SU-DHL-6 (cell line): ENCODE measurements around the gene CAMSAP1.

Experiments used
- H2AFZ ChIP-seq: fragments of 200-600 bp; sonication (generic); 2 replicates; pipeline ENCODE4 v1.6.1; 2014; ENCODE audit warnings: low read depth, mild to moderate bottlenecking, moderate library complexity, mixed read lengths, antibody characterized with exemption, low read length; ENCODE audit not compliant: severe bottlenecking
- H3F3A ChIP-seq: fragments of 200-600 bp; shearing (Covaris generic); 2 replicates; pipeline ENCODE4 v1.6.0; 2016; ENCODE audit warnings: antibody characterized with exemption, mild to moderate bottlenecking; ENCODE audit not compliant: insufficient read depth
- H3K27ac ChIP-seq: fragments of 200-600 bp; sonication (generic); 2 replicates; pipeline ENCODE4 v1.5.1; 2016; ENCODE audit warnings: low read depth, mild to moderate bottlenecking, low read length, moderate library complexity, mixed read lengths
- H3K27me3 ChIP-seq: fragments of 200-600 bp; sonication (generic), shearing (Covaris generic); 2 replicates; pipeline ENCODE4 v1.6.0; 2014; ENCODE audit warnings: mild to moderate bottlenecking, low read length
- H3K36me3 ChIP-seq: fragments of 200-600 bp; sonication (generic); 2 replicates; pipeline ENCODE4 v1.6.1; 2014; ENCODE audit warnings: mild to moderate bottlenecking, low read length, mixed read lengths
- H3K4me2 ChIP-seq: fragments of 300-600, 200-600 bp; shearing (Covaris generic), sonication (generic); 2 replicates; pipeline ENCODE4 v1.6.0; 2014; ENCODE audit warnings: low read length, low read depth, mild to moderate bottlenecking; ENCODE audit not compliant: poor library complexity, severe bottlenecking
- H3K4me3 ChIP-seq: fragments of 200-600 bp; sonication (generic); 2 replicates; pipeline ENCODE4 v1.5.1; 2014; ENCODE audit warnings: antibody characterized with exemption, low read length, mild to moderate bottlenecking, mixed read lengths; ENCODE audit not compliant: insufficient read depth, poor library complexity, severe bottlenecking
- H3K79me2 ChIP-seq: fragments of 200-600 bp; sonication (generic); 2 replicates; pipeline ENCODE4 v1.6.1; 2014; ENCODE audit warnings: mild to moderate bottlenecking, low read length, moderate library complexity; ENCODE audit not compliant: insufficient read depth
- H3K9ac ChIP-seq: fragments of 200-600 bp; sonication (generic); 2 replicates; pipeline ENCODE4 v1.7.0; 2014; ENCODE audit warnings: mild to moderate bottlenecking, low read length
- H3K9me2 ChIP-seq: fragments of 200-600 bp; sonication (generic); replicated peaks from 2 replicates; pipeline ENCODE4 v1.6.1; 2014; ENCODE audit warnings: low read length; ENCODE audit not compliant: insufficient read depth
- H3K9me3 ChIP-seq: fragments of 200-600 bp; sonication (generic); 2 replicates; pipeline ENCODE4 v1.6.1; 2014; ENCODE audit warnings: low read length, mixed read lengths; ENCODE audit not compliant: insufficient read depth
- H4K20me1 ChIP-seq: fragments of 200-600 bp; sonication (generic); 2 replicates; pipeline ENCODE4 v1.6.1; 2014; ENCODE audit warnings: low read depth, mild to moderate bottlenecking, antibody characterized with exemption, low read length, moderate library complexity, mixed read lengths
- EZH2phosphoT487 ChIP-seq: fragments of 200-600 bp; sonication (generic), shearing (Covaris generic); conservative IDR thresholded peaks from 2 replicates; pipeline ENCODE4 v1.6.1; 2018; ENCODE audit warnings: mild to moderate bottlenecking, antibody characterized with exemption, low read length, moderate library complexity, mixed read lengths
- TF ChIP-seq, protein P1 (sequence below): fragments of 200-600 bp; sonication (generic); IDR thresholded peaks from one replicate; pipeline ENCODE4 v1.5.1; 2017; ENCODE audit warnings: antibody characterized with exemption, mild to moderate bottlenecking, low read length, moderate library complexity; ENCODE audit not compliant: insufficient read depth, poor library complexity, severe bottlenecking

CAMSAP1 gene

DNA sequence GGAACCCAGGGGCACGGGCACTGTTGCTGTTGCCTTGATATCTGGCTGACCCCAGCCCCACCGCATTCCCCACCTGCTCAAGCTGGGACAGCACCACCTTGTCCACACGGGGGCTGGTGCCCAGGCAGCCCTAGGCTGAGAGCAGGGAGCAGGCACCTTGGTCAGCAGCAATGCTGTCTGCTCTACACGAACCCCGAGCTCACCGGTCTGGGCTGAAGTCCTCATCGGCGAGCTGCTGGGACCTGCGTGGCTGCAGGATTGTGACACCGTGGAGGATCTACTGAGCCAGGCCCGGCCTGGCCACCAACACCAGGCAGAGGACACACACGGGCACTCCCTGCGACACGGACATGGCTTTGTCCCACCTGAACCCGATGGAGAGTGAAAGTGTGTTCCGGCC lies 127.3 kb downstream of the CAMSAP1 start:
- Histone ChIP-seq H3K79me2 (no peaks in the 10 kb centered on the region), H3K36me3 (no peaks in the 10 kb centered on the region), H3K4me2 (no peak overlapping the region), H3K9me2 (no peaks in the 10 kb centered on the region), H3K27me3 (no peaks in the 10 kb centered on the region), H4K20me1 (no peaks in the 10 kb centered on the region), H2AFZ (no peak overlapping the region), H3K9ac (no peak overlapping the region), H3K27ac (no peak overlapping the region), H3K4me3 (no peak overlapping the region), H3K9me3 (no peaks in the 10 kb centered on the region), H3F3A (no peaks in the 10 kb centered on the region)
- TF ChIP-seq, protein P1, sequence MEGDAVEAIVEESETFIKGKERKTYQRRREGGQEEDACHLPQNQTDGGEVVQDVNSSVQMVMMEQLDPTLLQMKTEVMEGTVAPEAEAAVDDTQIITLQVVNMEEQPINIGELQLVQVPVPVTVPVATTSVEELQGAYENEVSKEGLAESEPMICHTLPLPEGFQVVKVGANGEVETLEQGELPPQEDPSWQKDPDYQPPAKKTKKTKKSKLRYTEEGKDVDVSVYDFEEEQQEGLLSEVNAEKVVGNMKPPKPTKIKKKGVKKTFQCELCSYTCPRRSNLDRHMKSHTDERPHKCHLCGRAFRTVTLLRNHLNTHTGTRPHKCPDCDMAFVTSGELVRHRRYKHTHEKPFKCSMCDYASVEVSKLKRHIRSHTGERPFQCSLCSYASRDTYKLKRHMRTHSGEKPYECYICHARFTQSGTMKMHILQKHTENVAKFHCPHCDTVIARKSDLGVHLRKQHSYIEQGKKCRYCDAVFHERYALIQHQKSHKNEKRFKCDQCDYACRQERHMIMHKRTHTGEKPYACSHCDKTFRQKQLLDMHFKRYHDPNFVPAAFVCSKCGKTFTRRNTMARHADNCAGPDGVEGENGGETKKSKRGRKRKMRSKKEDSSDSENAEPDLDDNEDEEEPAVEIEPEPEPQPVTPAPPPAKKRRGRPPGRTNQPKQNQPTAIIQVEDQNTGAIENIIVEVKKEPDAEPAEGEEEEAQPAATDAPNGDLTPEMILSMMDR: no peak
- no peak for TF ChIP-seq EZH2phosphoT487

DNA sequence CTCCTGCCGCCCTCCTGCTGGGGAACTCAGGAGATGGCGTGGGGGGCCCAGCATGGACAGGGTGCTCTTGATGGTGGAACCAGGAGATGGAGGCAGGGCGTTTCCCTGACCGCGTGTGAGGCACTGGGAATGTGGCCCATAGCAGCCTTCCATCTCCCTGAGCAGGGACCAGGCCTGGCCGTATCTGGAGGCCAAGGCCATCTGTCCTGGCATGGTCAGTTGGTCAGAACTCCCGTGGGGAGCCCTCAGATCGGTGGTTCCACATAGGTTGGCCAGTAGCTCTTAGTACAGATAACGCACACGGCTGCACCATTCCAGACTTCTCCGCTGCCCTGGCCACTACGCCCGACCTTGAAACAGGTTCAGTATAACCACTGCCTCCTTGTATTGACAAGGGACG lies 127.8 kb downstream of the CAMSAP1 start:
- Histone ChIP-seq H3K36me3 (no peaks in the 10 kb centered on the region), H3K9me3 (no peaks in the 10 kb centered on the region), H3F3A (no peaks in the 10 kb centered on the region), H2AFZ (no peak overlapping the region), H3K27ac (no peak overlapping the region), H3K4me3 (no peak overlapping the region), H3K9ac (no peak overlapping the region), H3K27me3 (no peaks in the 10 kb centered on the region), H4K20me1 (no peaks in the 10 kb centered on the region), H3K9me2 (no peaks in the 10 kb centered on the region), H3K79me2 (no peaks in the 10 kb centered on the region), H3K4me2 (no peak overlapping the region)
- TF ChIP-seq EZH2phosphoT487: no peak
- TF ChIP-seq, protein P1: no peak

DNA sequence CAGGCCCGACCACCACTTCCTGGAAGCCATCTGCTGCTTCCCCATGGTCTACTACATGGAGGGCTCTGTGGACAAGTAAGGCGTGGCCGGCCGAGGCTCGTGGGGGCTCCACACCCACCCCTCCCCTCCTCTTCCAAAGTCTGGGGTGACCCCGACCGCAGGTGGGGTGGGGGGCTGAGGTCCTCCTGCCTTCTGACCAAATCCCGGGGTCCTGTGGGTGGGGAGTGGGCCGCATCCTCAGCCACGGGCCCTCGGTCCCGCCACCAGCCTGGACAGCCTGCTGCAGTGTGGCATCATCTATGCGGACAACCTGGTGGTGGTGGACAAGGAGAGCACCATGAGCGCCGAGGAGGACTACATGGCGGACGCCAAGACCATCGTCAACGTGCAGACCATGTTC lies 128.9 kb downstream of the CAMSAP1 start:
- Histone ChIP-seq H3K9me2 (no peaks in the 10 kb centered on the region), H3K9me3 (no peaks in the 10 kb centered on the region), H3K27me3 (no peaks in the 10 kb centered on the region), H2AFZ (no peak overlapping the region), H3F3A (no peaks in the 10 kb centered on the region), H3K27ac (no peak overlapping the region), H3K79me2 (no peaks in the 10 kb centered on the region), H4K20me1 (no peaks in the 10 kb centered on the region), H3K9ac (no peak overlapping the region), H3K36me3 (no peaks in the 10 kb centered on the region), H3K4me3 (no peak overlapping the region), H3K4me2 (no peak overlapping the region)
- TF ChIP-seq, protein P1: no peak
- TF ChIP-seq EZH2phosphoT487: no peak
